Measurements from ENCODE around the gene FBXL5. TPM values are rescaled to one million over a fixed set of nuclear protein-coding genes. Genes with fewer than 3 reads are reported as not detected.

FBXL5 gene
- polyA plus RNA-seq, 1 donor: 67.2 TPM

DNA sequence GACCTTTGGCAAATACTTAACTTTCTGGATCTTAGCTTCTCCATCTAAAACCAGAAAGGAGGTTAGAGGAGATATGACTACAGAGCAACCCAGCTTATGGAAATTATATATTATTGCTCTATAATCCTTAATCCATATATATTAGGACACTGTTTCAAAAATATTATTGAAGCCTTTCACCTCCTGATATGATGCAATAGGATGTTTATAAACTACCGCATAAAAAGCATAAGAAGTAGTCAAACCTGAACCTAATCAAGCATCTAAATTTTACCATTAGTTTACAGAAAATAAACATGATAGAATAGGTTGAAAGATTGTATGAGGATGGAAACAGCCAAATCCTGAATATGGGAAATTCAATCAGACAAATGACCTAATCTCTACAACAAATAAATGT is 20.9 kb upstream of the FBXL5 start:
- no peak for DNase-seq (ENCODE audit: low read depth)

DNA sequence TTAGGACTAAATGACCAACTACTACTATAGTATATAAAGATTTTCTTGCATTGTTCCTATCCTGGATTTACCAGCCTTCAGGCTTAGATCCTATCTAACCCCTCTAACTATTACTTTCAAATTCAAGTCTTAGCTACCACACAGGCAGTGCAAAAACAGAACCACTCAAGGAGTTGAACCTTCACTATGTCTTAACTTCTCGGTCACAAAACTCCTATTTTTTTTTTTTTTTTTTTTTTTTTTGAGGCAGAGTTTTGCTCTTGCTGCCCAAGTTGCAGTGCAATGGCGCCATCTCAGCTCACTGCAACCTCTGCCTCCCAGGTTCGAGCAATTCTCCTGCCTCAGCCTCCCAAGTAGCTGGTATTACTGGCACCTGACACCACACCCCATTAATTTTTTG is 20.2 kb upstream of the FBXL5 start:
- DNase-seq (ENCODE audit: low read depth): no peak

DNA sequence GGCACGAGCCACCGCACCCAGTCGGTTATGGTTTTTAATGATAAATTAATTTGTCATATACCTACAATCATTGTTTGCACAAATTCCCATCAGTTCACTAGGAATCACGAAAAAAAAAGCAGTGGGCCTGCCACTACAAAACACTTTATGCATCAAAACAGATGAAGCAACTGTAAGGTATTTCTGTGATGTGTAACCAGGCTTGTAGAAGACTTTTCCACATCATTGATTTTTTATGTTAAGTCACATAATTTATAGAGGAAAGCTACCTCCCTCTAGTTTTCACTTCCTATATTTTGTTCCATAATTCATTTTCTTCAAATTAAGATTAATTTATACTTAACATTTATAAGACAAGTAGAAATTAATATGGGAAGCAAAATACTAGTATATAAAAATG is 19.8 kb upstream of the FBXL5 start:
- no peak for DNase-seq (ENCODE audit: low read depth)

DNA sequence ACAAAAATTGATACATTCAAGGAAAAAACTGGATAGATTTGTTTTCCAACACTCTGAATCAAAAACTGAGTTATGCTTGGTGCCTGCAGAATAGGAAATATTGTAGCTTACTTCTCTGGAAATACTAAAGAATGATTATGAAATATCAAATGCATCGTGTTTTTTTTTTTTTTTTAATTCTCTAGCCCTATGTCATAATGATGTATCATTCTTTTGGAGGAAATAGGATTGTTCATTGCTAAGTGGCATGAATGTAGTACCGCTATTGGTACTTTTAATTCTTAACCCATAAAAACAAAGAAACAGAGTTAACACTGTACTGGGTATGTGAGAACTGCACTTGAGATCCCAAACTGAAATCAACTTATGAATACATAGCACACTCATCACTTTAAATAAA is 18.9 kb upstream of the FBXL5 start:
- no peak for DNase-seq (ENCODE audit: low read depth)

DNA sequence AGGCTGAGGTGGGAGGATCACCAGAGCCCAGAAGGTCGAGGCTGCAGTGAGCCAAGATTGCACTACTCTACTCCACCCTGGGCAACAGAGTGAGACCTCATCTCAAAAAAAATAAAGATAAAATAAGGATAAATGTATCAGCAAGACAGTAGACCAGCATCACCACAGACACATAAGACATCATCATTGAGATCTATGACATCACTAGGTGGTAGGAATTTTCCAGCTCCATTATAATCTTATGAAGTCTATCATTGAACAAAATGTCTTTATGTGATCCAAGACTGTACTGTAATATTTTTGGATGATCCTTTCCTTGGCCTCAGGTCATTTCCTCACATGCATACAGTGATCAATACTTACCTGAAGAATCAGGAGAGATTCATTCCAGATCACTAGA is 18.2 kb upstream of the FBXL5 start:
- no peak for DNase-seq (ENCODE audit: low read depth)

DNA sequence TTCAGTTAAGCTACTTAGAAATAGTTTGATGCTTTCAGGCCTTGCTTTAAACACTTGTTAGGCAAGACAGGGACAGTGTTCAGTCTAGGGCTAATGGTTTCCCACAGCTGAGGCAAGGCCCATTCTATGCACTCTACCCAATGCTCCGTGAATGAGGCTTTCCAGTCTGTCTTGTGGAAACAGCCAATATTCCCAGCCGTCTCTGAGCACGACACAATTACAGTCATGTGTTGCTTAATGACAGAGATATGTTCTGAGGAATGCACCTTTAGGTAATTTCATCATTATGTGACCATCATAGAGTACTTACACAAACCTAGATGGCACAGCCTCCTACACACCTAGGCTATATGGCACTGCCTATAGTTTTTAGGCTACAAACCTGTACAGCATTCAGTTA is 16.9 kb upstream of the FBXL5 start:
- DNase-seq (ENCODE audit: low read depth): no peak

DNA sequence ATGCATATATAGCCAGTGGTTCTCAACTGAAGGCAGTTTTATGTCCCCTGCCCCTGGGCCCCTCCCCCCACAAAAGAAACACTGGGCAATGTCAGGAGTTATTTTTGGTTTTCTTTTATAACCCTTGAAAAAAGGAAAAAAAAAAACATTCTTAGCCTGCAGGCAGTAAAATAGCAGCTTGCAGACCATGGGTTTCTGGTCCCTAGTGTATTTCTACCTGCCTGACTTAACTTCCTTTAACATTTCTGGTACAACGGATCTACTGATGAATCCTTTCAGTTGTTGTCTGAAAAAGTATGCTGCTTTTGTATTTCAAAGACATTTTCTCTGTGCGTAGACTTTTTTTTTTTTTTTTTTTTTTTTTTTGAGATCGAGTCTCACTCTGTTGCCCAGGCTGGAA is 15.4 kb upstream of the FBXL5 start:
- no peak for DNase-seq (ENCODE audit: low read depth)

DNA sequence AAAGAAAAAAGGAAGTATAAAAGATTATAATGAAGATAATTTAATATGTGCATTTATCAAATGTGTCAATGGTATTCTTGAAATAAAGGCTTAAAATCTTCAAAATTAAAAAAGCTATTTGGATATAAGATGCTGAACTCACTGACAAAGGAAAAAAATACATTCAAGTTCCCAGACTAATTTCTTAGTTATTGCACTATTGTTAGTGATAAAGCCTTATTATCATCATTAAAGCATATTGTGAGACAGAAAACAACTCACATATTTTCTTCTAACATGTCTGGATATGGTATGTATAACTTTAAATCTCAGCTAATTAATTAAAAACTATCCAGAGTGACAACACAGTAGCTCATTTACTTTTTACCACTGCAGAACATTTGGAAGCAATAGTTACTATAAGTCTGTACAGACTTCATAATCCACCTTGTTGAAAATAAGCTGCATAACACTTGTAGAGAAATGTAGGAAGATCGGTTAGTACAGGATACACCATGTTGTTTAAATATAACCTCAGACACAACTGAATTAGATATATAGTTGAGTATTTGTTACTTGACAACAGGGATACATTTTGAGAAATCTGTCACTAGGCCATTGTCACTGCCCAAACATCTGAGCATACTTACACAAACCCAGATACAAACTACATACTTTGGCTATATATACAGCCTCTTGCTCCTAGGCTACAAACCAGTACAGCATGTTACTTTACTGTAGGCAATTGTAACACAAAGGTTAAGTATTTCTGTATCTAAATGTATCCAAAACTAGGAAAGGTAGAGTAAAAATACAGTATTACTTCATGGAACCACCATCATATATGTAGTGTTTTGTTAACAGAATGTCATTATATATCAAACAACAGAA is 13.6 kb upstream of the FBXL5 start:
- no peak for DNase-seq (ENCODE audit: low read depth)

DNA sequence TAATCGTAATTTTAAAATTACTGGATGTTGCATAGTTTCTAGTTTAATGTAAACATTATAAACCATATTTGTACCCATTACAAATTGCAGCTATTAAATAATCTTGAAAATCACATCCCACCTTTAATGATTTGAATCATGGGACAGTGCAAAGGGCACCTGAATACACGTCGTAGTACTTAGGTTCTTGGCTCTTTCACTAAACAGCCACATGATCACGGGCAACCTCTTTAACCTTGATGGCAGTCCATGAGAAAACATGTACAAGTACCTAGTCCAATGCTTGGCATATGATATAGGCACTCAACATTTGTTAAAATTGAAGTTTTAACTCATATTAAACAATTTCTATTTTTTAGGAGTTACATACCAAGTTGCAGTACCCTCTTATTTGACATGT is 11.8 kb upstream of the FBXL5 start:
- DNase-seq (ENCODE audit: low read depth): no peak

DNA sequence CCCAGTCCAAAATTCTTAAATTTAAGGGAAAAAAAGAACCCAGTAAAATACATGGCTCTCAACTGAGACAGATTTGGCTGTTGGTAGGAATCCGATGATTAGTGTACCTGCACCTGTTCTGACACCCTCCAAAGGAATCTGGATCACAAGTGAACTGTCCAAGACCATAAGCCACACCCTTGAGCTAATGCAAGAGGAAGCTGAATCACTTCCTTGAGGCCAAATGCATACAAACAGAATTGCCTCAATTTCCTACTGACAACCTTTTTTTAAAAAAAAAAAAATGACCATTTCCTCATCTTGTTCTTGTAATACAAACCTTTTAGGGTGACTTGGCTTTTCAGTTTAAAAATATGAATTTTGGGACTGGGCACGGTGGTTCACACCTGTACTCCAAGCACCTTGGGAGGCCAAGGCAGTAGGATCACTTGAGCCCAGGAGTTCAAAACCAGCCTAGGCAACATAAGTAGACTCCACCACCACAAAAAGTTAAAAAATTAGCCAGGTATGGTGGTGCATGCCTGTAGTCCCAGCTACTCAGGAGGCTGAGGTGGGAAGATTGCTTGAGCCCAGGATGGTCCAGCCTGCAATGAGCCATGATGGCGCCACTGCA is 10.7 kb upstream of the FBXL5 start:
- DNase-seq (ENCODE audit: low read depth): no peak

DNA sequence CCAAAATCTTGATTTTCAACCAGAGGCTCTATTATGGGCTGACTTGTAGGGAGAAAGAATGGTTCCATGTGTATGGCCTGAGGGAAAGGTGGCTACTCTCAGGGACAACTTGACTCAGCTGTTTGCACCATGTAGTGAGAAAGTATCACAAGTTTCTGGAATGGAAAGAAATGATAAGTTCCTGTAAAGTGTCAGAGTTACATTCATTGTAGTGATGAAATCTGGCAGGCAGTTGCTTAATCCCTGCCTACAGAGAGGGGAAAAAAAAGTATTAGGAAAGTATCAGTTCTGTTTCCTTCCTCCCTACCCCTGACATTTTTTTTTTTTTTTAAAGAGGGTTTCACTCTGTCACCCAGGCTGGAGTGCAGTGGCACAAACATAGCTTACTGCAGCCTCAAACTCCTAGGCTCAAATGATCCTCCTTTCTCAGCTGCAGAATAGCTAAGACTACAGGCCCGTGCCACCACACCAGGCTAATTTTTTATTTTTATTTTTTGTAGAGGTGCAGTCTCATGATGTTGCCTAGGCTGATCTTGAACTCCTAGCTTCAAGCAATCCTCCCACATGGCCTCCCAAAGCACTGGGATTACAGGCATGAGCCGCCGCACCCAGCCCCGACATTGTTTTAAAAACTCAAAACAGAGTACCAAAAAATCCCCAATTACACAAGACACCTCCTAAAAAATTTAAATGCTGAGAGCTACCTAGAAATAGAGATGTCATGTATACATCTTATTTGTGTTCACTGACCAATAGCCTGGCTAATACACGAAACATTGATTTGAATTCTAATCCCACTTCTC is 4.8 kb upstream of the FBXL5 start:
- DNase-seq (ENCODE audit: low read depth): no peak

DNA sequence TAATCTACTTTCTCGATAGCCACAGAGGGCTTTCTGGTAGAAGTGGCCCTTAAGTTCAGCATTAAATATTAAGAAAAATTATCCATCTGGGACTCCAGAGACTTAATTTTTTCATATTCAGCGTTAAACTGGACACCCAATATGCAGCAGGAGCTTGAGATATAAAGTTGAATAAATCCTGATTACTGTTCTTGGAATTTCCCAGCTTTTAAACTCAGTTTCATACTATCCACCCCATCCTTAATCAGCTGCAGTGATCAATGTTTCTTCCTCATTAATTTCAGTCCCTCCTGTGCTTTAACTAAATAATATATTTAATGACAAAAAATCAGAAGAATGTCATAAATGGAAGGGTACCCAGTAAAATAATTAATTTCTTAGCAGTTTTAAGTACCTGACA is 3.6 kb upstream of the FBXL5 start:
- no peak for DNase-seq (ENCODE audit: low read depth)

DNA sequence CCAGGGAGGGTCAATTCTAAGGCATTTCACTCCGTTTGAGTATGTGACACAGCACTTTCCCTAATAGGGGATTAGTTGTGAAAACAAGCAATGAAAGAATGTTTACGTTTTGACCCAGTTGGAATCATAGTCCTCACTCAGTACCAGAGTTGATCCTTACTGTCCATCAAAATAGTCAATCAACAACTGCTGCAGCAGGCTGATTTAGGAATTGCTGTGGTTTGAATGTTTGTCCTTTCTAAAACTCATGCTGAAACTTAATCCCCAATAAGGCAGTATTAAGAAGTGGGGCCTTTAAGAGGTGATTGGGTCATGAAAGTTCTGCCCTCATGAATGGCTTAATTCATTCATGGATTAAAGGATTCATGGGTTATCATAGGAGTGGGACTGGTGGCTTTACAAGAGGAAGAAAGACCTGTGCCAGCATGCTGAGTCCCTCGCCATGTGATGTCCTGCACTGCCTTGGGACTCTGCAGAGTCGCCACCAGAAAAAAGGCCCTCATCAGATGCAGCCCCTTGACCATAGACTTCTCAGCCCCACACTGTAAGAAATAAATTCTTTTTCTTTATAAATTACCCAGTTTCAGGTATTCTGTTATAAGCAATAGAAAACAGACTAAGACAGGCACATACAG is 3.1 kb upstream of the FBXL5 start:
- no peak for DNase-seq (ENCODE audit: low read depth)

DNA sequence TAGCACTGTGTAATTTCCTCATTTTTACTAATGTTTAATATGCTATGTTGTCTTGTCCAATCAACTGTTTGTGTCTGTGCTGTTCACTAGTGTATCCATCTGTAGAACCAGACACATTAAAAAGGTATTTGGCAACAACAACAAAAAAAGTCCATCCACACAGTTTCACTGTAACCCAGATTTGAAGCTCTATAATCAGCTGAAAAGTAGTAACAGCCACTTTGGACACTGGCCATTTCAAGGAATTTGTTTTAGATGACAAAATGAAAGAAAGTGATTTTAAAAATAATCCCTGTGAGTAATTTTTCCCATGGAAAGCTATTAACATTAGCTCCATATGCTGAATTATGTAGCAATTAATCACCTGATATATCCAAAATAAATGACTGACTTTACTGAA is 2.2 kb upstream of the FBXL5 start:
- DNase-seq (ENCODE audit: low read depth): no peak

DNA sequence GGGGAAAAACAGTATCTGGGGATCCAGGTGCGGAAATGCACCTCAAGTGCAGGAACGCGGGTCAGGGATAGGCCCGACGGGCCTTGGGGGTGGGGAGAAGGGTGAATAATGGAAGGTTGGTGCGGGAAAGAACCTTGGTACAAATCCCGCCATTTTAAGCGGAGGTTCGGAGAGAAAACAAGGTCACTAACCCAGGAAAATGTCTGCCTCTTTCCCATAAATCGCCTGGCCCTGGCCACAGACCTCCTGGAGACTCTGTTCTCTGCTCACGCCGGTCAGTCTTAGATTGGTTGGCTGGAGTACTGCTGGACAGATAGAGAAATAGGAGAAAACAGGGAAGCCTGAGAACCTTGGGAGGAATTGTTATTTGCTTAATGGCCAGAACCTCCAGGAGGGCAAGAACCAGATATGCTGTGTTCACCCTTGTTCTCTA is 897 bp upstream of the FBXL5 start:
- DNase-seq (ENCODE audit: low read depth): no peak

DNA sequence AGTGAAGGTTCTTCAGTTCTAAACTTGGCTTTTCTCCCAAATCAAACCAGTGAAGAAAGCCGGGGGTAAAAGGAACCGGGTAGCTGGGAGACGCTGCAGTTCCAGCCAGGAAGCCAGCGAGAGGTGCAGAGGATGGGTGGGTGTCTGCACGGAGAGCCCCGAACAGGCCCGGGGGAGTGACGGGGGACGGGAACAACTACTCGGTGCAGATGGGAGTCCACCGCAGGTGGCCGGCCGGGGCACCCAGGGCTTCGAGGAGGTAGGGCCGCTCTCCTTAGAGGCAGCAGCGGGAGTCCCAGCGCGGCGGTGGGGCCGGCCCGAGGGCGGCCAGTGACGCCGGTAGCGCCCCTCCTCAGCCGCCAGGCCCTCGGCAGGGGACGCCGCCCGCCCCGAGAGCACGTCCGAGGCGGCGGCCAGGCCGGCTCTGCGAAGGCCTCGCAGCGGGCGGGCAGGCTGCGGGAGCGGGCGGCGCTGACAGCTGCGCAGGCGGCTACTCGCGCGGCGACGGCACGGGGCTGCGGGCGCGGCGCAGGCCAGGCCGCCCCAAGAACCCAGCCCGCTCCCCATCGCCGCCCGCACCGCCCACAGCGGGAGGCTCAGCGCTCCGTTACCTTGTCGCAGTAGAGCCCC is 449 bp downstream of the FBXL5 start:
- DNase-seq (ENCODE audit: low read depth): no peak

DNA sequence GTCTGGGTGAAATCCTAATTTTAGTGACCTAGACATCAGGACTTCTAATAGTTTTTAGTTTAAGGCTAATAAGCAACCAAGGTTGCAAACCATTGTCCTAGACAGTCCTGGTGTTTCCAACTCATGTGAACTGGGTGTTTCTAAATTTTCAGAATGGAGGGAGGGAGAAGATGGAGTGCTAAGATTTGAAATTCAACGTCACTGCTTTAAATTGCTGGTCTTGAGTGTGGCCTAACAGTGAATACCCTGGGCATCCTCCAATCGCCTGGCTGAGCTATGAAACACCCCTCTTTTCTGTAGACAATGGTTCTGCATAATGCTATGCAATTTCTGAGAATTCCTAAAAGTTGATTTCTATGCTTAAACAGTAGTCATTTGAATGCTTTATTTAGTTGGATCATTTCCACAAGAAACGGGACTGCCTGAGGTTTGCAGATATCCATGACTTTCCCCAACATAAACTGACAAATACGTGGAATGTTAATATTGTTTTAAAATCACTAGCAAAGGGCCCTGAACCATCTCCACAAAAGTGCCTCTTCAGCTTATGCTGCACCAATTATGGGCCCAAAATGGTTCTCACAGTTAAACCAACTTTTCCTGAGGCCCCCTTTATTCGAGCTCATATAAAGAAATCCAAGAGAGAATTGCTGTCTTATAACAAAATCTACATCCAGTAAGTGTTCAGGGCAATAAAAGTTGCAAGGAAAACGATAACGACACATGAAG is 1.1 kb downstream of the FBXL5 start:
- DNase-seq (ENCODE audit: low read depth): no peak

DNA sequence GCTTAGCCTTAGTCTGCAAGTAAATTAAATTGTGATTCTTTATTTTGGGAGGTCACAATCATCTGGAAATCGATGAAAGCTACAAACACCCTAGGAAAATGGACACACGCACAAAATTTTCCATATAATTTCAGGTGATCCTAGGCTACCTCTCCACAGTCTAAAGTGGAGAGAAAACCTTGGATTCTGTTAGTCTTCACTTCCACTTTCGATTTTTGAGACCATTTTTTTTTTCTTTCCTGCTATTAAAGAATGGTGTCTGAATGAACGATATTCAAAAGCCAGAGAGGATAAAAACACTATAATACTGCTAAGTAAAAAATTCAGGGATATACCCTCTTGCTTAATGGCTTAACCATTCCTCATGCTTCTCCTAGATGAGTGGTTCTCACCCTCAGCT is 1.7 kb downstream of the FBXL5 start:
- no peak for DNase-seq (ENCODE audit: low read depth)

DNA sequence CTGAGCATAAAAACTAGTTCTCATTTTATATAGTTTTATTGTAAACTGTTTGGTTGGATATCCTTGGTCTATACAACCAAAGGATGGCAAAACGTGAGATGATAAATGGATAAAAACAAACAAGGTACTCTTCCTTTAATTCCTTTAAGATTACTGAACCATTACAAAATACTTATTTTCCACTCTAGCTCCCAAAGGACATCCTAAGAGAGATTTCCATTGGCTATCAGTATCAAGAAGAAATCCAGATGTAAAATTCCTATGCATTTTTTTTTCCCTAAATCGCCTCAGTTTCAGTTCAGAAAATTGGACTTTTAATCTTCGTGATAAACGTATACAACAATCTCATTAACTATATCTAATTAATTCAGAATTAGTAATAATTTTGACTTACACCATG is 2.3 kb downstream of the FBXL5 start:
- no peak for DNase-seq (ENCODE audit: low read depth)

DNA sequence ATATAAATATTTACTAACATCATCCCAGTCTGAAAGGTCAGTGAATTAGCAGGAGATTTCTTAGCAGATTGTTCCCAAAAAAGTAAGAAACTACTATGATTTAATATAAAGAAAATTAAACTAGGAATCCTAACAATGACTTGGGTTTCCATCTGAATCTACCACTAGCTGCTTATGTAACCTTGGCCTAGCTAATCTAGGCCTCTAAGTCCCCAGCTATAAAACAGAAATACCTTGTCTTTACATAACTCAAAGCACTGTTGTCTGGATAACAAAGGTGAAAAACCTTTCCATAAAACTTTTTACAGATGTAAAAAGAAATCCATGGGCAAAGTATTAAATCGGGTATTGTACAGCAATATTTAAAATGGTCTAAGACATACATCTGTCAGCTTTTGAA is 3.0 kb downstream of the FBXL5 start:
- no peak for DNase-seq (ENCODE audit: low read depth)

DNA sequence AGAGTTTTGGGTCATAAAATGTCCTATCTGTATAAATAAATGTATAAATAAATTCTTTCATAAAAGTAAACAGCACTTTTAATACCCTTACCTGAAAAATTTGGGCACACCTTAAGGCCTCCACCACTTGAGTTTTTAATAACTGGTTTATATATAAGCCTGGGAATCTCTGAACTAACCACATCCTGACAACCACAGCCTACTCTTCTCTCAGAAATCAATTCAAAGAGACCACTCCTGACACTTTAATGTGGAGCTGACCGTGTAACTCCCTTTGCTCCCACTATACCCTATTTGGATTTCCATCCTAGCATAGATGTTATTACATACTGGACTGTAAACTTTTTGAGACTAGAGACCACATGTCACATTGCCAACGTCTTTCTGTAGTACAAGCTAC is 3.5 kb downstream of the FBXL5 start:
- DNase-seq (ENCODE audit: low read depth): no peak
